PC-3 (cell line): ENCODE measurements around the gene DCAF16.

Experiments
- EZH2phosphoT487 ChIP-seq: fragments of 300-600 bp; sonication (generic); IDR thresholded peaks from 2 replicates; pipeline ENCODE4 v1.6.1; 2018; ENCODE audit warnings: mild to moderate bottlenecking, antibody characterized with exemption, low read length, borderline replicate concordance
- TF ChIP-seq, protein P1 (sequence below): fragments of 300-600 bp; sonication (generic); conservative IDR thresholded peaks from 2 replicates; pipeline ENCODE4 v1.5.1; 2017; ENCODE audit warnings: antibody characterized with exemption, low read depth, mild to moderate bottlenecking, low read length

DNA sequence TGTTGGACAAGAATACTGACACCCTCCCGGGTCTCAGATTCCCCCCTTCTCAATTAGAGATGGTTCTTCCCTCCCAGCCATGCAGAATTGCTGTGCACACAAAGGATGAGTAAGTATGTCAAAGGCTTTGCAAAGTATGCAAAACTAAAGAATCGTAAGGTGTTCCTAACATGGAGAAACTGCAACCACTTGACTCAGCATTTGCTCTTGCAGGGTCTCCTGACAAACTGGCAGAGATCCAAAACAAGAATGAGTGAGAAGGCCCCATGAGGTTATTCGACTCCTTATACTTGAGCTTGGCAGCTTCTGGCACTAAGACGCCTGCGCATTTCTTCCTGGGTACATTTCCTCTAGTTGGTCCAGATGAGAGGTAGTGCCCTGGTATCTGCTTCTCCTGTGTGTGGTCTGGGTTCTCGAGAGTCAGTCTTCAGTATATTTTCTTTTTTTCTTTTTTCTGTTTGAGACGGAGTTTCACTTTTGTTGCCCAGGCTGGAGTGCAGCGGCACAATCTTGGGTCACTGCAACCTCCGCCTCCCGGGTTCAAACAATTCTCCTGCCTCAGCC, 37.3 kb downstream of the DCAF16 start:
- TF ChIP-seq, protein P1, sequence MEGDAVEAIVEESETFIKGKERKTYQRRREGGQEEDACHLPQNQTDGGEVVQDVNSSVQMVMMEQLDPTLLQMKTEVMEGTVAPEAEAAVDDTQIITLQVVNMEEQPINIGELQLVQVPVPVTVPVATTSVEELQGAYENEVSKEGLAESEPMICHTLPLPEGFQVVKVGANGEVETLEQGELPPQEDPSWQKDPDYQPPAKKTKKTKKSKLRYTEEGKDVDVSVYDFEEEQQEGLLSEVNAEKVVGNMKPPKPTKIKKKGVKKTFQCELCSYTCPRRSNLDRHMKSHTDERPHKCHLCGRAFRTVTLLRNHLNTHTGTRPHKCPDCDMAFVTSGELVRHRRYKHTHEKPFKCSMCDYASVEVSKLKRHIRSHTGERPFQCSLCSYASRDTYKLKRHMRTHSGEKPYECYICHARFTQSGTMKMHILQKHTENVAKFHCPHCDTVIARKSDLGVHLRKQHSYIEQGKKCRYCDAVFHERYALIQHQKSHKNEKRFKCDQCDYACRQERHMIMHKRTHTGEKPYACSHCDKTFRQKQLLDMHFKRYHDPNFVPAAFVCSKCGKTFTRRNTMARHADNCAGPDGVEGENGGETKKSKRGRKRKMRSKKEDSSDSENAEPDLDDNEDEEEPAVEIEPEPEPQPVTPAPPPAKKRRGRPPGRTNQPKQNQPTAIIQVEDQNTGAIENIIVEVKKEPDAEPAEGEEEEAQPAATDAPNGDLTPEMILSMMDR, result no peak
- no peak for TF ChIP-seq EZH2phosphoT487
